Limb (tissue), 2 donors: Measurements from ENCODE around the gene PKNOX1.
"Not testable (repeated sequence)": the region's sequence is repeated elsewhere in the genome, so short reads cannot be mapped to it uniquely, and the experiment has no call there.

Experiments used
- DNase-seq, 2 donors: peaks; one replicate each; pipeline ENCODE4 v3.0.0-alpha.2; 2016; ENCODE audit errors: extremely low spot score in 2 of 2

The PKNOX1 gene

DNA sequence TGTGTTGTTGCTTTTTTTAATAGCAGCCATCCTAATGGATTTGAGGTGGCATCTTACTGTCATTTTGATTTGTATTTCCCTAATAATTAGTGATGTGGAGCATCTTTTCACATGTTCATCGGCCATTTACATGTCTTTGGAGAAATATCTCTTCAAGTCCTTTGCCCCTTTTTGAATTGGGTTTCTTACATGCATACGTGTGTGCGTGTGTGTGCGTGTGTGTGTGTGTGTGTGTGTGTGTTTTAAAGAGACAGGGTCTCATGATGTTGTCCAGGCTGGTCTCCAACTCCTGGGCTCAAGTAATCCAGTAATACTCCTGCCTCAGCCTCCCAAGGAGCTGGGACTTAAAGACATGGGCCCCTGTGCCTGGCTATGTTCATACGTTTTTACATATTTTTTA, 9.5 kb downstream of the PKNOX1 start:
- no peak for DNase-seq

DNA sequence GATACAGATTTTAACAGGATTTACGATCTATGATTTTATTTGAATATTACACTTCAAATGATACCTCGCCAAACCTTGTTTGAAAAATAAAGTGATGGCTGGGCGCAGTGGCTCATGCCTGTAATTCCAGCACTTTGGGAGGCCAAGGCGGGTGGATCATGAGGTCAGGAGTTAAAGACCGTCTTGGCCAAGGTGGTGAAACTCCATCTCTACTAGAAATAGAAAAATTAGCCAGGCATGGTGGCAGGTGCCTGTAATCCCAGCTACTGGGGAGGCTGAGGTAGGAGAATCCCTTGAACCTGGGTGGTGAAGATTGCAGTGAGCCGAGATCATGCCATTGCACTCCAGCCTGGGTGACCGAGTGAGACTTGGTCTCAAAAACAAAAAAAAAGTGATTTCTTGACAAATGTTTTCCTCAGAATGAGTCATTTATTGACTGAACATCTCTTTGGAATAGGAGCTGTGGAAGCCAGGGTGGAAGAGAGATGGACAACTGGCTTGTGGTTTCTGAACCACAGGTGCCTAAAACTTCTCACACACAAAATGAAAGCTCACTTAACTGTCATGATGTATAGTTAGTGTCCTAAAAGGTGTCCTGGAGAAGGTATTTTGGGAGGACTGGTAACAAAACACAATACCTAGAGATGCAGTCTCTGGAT, 11.9 kb downstream of the PKNOX1 start:
- no peak for DNase-seq

DNA sequence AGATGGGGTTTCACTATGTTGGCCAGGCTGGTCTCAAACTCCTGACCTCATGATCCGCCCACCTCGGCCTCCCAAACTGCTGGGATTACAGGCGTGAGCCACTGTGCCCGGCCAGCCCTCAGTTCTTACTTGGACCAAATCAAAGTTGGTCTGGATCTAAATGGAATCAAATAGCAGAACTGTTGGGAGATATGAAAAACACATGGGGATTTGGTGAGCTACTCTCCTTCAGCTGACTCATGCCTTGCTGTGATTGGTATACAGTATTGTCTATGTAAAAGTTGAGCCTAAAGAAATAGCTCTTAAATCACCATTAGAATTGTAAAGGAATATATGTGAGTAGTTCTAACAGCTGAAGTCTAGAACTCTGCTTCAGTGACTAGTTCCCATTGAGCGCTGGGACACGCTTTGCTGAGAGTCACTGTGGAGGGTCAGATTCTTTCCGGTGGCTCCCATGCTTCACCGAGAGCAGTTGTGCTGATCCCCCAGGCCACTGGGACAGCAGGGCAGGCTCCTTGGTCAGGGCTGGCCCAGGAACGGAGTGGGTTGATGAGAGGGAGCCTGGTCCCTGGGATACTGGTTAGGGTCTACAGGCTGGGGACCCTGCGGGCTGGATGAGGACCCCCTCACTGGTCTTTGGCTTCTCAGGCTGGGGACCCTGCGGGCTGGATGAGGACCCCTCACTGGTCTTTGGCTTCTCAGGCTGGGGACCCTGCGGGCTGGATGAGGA, 14.0 kb downstream of the PKNOX1 start:
- no peak for DNase-seq

DNA sequence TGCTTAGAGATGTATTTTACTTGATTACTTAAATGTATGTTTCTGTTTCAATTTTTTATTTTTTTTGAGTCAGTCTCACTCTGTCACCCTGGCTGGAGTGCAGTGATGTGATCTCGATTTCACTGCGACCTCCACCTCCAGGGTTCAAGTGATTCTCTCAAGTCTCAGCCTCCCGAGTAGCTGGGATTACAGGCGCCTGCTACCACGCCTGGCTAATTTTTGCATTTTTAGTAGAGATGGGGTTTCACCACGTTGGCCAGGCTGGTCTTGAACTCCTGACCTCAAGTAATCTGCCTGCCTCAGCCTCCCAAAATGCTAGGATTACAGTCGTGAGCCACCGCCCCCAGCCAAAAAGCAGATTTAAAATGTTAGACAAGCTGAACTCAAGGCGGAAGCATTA, 15.0 kb downstream of the PKNOX1 start:
- DNase-seq = not testable (repeated sequence)

DNA sequence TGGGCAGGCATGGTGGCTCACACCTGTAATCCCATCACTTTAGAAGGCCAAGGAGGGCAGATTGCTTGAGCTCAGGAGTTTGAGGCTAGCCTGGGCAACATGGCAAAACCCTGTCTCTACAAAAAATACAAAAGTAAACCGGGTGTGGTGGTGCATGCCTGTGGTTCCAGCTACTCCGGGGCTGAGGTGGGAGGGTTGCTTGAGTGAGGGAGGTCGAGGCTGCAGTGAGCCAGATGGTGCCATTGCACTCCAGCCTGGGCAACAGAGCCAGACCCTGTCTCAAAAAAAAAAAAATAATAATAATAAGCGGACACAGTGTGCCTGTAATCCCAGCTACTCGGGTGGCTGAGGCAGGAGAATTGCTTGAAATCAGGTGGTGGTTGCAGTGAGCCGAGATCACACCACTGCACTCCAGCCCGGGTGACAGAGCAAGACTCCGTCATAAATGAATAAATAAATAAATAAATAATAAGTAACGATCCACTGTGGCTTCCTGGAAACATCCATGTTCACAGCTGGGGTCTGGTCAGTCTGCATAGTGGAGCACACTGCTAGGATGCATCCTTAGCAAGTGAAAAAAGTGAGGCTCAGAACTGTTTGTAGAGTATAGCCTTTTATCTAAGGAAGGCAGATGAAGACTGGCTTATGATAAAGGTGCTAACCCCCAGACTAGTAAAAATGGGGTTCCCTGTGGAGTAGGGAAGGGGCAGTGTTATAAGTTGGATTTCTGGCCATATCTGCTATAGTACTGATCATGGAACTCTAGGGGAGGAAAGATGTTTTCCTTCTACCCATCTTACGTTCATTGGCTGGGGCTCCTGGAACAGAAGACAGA, 15.7 kb downstream of the PKNOX1 start:
- no peak for DNase-seq

- peak; percentile 48 to 52 for DNase-seq
These were observed 17.8 kb downstream of the PKNOX1 start for GRCh38 chr21:42991992-42992740.

DNA sequence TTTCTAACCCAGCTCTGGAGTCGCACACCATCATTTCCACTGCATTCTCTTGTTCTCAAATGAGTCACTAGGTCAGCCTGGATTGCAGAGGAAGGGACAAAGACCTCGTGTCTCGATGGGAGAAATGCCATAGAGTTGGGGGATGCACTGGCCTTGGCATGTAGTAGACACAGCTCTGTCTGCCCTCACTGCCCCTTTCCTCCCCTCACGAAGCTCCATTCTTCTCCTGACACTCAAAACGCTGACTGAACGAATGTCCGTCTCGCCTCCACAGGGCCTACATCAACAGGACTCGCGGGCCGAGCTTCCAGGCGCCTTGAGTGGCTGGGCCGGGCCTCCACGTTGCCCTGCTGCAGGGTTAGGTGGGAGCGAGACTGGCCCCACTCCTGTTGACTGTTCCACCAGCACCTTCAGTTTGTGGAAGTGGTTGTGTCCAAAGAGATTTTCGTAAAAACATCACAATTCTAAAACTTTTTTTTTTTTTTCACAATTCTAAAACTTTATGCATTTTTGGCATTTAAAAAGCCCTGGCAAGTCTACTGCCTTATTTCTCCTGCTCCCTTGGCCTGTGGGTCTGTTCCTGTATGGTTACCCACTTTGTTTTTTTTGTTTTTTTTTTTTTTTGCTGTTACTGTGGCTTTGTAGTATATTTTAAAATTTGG, 18.8 kb downstream of the PKNOX1 start:
- no peak for DNase-seq

GRCh38 chr21:42997053-42997452, 22.7 kb downstream of the PKNOX1 start:
- no peak for DNase-seq

- not testable (repeated sequence) for DNase-seq
These were observed 23.6 kb downstream of the PKNOX1 start for GRCh38 chr21:42997983-42998382.

GRCh38 chr21:42999152-42999551, 24.8 kb downstream of the PKNOX1 start:
- not testable (repeated sequence) for DNase-seq

DNA sequence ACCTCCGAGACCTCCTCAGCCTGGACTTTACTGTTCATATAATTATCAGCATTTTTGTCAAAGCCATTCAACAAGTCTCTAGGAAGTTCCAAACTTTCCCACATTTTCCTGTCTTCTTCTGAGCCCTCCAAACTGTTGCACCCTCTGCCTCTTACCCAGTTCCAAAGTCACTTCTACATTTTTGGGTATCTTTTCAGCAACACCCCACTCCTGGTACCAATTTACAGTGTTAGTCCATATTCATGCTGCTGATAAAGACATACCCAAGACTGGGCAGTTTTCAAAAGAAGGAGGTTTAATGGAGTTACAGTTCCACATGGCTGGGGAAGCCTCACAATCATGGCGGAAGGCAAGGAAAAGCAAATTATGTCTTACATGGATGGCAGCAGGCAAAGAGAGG, 25.7 kb downstream of the PKNOX1 start:
- DNase-seq = not testable (repeated sequence)

- no peak for DNase-seq
These were observed 27.0 kb downstream of the PKNOX1 start for GRCh38 chr21:43001316-43001715.

GRCh38 chr21:43004926-43005325, 30.6 kb downstream of the PKNOX1 start:
- no peak for DNase-seq

- no peak for DNase-seq
These were observed 31.3 kb downstream of the PKNOX1 start for GRCh38 chr21:43005635-43006034.

DNA sequence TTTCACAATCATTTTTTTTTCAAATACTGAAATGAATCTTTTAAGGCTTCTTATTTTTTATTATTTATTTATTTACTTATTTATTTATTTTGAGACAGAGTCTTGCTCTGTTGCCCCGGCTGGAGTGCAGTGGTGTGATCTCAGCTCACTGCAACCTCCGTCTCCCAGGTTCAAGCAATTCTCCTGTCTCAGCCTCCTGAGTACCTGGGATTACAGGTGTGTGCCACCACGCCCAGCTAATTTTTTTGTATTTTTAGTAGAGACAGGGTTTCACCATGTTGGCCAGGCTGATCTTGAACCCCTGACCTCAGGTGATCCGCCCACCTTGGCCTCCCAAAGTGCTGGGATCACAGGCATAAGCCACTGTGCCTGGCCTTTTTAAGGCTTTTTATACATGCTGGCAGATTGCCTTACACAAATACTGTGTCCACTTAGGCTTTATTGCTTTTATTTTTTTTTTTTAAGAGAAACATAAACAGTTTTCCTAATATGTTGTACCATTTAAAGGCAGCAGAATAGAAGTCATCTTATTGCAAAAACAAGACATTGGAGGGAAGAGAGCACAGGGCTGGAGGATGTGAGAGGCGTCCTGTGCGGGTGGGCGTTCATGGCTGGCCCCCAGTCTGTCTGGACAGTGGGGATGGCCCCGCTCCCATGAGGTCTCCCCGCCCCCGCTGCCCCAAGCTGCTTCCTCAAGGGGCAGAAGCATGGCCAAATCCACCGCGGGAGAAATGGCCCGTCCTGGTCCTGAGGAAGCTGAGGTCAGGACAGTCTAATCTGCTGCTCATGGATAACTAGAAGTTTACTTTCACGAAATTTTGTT, 31.9 kb downstream of the PKNOX1 start:
- not testable (repeated sequence) for DNase-seq

GRCh38 chr21:43006874-43007208, 32.5 kb downstream of the PKNOX1 start:
- no peak for DNase-seq

DNA sequence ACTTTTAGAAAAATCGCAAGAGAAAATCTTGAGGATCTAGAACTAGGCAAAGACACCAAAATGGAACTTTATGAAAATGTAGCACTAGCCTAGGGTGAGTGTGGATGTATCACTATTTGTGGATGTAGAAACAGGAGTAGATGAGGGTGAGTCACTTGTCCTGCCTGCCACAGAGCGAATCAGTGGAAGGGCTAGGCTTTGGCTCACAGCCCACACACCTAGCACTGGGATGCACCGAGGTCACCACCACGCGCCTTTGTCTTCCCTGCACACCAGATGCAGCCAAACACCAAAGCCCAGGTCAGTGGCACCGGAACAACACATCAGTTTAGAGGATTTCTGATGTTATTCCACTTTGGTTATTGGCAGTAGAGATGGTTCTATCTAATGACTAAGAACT, 38.2 kb downstream of the PKNOX1 start:
- DNase-seq = no peak

DNA sequence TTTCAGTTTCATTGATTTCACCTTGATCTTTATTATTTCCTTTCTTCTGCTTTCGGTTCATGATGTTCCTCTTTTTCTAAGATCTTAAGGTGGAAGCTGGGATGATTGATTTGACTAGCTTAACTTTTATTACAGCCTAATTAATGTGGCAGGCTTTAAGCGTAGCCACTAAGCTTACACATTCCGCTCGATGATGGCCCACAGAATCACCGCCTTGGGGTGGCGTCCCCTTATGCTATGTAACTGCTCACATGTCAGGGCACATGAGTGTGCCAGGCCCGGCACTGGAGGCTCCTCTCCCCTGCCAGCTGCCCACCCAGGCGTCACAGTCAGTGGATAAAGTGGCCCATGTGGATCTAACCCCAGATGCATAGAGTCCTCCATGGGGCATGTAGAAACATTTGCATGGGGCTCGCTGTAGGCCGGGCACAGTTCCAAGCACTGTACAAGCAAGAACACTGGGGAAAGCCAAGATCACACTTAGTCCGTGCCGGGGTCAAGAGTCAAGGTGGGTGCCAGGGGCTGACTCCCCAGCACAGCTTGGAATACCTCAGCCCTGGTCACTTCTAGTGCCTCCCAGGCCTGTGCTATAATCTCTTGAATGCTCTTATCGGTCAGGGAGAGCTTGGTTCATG, 41.7 kb downstream of the PKNOX1 start:
- DNase-seq = no peak

DNA sequence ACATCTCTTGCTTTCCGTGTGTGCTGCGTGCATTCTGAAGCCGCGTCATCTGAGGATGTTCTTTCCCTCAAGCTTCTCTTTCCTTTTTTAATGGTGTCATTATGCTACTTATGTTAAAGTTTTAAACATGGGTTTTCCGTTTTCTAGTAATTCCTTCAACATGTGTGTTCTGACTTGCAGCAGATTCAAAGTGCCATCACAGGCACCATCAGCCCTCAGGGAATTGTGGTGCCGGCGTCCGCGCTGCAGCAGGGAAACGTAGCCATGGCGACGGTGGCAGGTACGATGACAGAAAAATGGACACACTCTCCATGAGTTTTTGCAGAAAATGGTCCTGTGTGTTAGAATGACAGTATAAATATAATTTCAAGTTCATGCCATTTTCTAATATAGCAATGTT, 42.4 kb downstream of the PKNOX1 start:
- DNase-seq = no peak

DNA sequence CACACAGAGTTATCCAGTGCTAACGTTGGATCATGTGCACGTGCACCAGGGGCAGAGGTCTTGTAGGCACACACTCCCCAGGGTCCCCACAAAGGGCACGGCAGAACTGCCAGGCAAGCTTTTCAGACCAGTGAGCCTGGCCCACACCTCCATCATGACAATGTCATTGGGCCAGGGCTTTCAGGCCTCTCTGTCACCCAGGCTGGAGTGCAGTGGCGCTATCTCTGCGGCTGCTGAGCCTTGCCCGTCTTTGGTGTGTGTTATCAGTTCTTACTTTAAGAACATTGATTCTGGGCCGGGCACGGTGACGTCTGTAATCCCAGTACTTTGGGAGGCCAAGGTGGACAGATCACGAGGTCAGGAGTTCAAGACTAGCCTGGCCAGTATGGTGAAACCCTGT, 44.2 kb downstream of the PKNOX1 start:
- DNase-seq = no peak
